ENCODE data around the gene TNFRSF13B.
"Not testable (repeated sequence)": the region's sequence is repeated elsewhere in the genome, so short reads cannot be mapped to it uniquely, and the experiment has no call there.

TNFRSF13B gene

GRCh38 chr17:16906680-16907079 is 65.2 kb downstream of the TNFRSF13B start:
- DNase-seq: no peak

GRCh38 chr17:16905593-16906191 is 66.2 kb downstream of the TNFRSF13B start:
- no peak for DNase-seq

- not testable (repeated sequence) for DNase-seq
Observed at GRCh38 chr17:16903070-16903469, 68.8 kb downstream of the TNFRSF13B start.

- no peak for DNase-seq
Observed at GRCh38 chr17:16900288-16900882, 71.5 kb downstream of the TNFRSF13B start.

GRCh38 chr17:16897211-16897896 is 74.6 kb downstream of the TNFRSF13B start:
- not testable (repeated sequence) for DNase-seq

- not testable (repeated sequence) for DNase-seq
Observed at GRCh38 chr17:16896235-16896634, 75.7 kb downstream of the TNFRSF13B start.

- DNase-seq: not testable (repeated sequence)
Observed at GRCh38 chr17:16893527-16893926, 78.4 kb downstream of the TNFRSF13B start.

- not testable (repeated sequence) for DNase-seq
Observed at GRCh38 chr17:16892876-16893454, 79.0 kb downstream of the TNFRSF13B start.

GRCh38 chr17:16889088-16889465 is 82.8 kb downstream of the TNFRSF13B start:
- DNase-seq: no peak
